ENCODE results near the gene MTFR1L. TPM values are rescaled to one million over a fixed set of nuclear protein-coding genes. Genes with fewer than 3 reads are reported as not detected.

The MTFR1L gene
- total RNA-seq, 2 donors from 2014 or later, result 154 to 303 TPM

DNA sequence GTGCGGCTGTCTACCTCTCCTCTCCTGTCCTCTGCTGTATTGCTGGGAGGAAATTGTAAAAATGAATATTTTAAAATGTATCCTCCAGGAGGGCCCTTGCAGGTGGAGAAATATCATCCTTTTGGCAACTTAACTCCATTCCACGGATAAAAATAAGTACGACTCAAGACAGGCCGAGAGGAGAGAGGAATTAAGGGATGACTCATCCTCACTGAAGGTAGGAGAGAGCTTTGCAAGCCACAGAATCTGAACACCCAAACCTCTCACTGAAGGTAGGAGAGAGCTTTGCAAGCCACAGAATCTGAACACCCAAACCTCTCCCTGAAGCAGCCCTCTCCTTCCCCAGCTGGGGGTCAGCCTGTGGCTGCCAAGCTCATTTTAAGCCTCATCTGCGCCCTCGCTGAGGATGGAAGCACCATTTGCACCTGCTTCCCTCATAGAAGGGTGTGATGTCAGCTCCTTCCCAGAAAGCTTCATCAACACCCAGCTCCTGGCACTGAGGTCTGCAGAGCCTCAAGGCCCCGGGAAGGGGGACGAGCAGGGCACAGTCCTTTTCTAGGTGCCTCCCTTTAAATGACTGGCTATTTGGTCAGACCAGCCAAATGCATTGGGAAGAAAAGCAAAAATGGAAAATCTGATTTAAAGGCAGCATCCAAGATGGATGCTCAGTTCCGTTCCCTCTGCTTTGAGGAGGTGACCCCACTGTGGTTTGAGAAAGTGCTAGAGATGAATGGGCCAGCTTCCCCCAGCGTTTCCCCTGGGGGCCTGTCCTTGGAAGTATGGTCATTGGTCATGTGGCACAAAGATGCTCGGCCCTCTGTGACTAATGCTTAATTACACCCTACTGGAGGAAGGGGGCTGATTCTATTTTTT lies 32.6 kb upstream of the MTFR1L start:
- Histone ChIP-seq H3K4me3 (no peak overlapping the region), H3K4me1 (peaks cover 0 to 37% of the 10 kb centered on the region in 2 donors), H3K27me3 (no peaks in the 10 kb centered on the region), H3K36me3 (no peaks in the 10 kb centered on the region), H3K27ac (no peak overlapping the region), H3K9me3 (no peaks in the 10 kb centered on the region)
- TF ChIP-seq, protein P1, sequence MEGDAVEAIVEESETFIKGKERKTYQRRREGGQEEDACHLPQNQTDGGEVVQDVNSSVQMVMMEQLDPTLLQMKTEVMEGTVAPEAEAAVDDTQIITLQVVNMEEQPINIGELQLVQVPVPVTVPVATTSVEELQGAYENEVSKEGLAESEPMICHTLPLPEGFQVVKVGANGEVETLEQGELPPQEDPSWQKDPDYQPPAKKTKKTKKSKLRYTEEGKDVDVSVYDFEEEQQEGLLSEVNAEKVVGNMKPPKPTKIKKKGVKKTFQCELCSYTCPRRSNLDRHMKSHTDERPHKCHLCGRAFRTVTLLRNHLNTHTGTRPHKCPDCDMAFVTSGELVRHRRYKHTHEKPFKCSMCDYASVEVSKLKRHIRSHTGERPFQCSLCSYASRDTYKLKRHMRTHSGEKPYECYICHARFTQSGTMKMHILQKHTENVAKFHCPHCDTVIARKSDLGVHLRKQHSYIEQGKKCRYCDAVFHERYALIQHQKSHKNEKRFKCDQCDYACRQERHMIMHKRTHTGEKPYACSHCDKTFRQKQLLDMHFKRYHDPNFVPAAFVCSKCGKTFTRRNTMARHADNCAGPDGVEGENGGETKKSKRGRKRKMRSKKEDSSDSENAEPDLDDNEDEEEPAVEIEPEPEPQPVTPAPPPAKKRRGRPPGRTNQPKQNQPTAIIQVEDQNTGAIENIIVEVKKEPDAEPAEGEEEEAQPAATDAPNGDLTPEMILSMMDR (IDR thresholded peaks at IDR 0.05), result no peak
- DNase-seq (ENCODE audit: low spot score), result no peak

DNA sequence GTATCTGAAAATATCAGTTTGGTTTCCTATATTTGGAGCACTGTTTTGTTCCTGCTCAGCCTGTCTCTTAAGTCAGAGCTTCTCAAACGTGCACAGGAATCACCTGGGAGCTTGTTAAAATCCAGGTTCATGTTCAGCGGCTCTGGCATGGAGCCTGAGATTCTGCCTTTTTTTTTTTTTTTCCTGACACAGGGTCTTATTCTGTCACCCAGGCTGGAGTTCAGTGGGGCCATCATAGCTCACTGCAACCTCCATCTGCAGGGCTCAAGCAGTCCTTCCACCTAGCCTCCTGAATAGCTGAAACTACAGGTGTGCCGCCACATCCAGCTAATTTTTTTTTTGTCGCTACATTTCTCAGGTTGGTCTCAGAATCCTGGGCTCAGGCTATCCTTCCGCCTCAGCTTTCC lies 32.0 kb upstream of the MTFR1L start:
- Histone ChIP-seq H3K9me3 (no peaks in the 10 kb centered on the region), H3K36me3 (no peaks in the 10 kb centered on the region), H3K4me1 (peaks cover 0 to 37% of the 10 kb centered on the region in 2 donors), H3K4me3 (no peak overlapping the region), H3K27me3 (no peaks in the 10 kb centered on the region), H3K27ac (no peak overlapping the region)
- TF ChIP-seq, protein P1 (IDR thresholded peaks at IDR 0.05), result no peak
- DNase-seq (ENCODE audit: low spot score), result no peak

DNA sequence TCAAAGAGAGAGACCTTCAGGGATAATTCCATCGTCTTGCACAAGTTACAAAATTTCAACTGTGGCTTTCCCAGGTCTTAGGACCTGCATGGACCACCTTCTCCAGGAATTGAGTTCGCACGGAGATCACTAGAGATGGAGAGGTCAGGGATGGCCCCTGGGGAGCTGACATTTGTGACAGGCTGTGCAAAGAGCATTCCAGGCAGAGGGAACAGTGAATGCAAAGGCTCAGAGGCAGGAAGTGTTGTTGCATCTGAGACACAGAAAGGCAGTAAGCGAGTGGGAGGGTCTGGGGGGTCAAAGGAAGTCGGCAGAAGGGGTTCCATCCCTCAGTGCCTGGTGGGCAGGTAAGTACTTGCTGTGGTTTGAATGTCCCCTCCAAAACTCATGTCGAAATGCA lies 29.3 kb upstream of the MTFR1L start:
- H3K27me3 ChIP-seq, result no peaks in the 10 kb centered on the region
- no peak overlapping the region for H3K27ac ChIP-seq
- H3K4me1 ChIP-seq, result peaks cover 0 to 27% of the 10 kb centered on the region in 2 donors
- H3K4me3 ChIP-seq, result no peak overlapping the region
- no peaks in the 10 kb centered on the region for H3K9me3 ChIP-seq
- no peaks in the 10 kb centered on the region for H3K36me3 ChIP-seq
- DNase-seq (ENCODE audit: low spot score), result no peak
- TF ChIP-seq, protein P1 (IDR thresholded peaks at IDR 0.05), result no peak

DNA sequence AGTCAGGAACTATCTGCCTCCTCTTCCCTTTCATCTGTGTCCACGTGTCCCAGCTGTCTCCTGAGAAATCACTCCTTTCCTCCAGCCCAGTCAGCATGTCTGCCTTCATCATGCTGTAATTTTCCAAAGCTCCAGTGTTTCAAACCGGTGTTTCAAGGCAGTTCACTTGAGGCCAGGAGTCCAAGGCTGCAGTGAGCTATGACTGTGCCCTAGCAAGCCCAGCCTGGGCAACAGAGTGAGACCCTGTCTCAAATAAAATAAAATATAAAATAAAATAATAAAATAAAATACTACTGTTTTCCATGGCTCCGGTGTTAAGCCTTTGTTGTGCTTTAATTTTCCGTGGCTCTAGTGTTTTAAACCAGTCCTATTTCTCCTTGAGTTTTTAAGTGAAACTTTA lies 27.6 kb upstream of the MTFR1L start:
- DNase-seq (ENCODE audit: low spot score), result no peak
- no peak overlapping the region for H3K4me3 ChIP-seq
- no peak overlapping the region for H3K27ac ChIP-seq
- H3K27me3 ChIP-seq, result no peaks in the 10 kb centered on the region
- no peaks in the 10 kb centered on the region for H3K9me3 ChIP-seq
- TF ChIP-seq, protein P1 (IDR thresholded peaks at IDR 0.05), result no peak
- H3K36me3 ChIP-seq, result no peaks in the 10 kb centered on the region
- peaks cover 0 to 20% of the 10 kb centered on the region in 2 donors for H3K4me1 ChIP-seq

DNA sequence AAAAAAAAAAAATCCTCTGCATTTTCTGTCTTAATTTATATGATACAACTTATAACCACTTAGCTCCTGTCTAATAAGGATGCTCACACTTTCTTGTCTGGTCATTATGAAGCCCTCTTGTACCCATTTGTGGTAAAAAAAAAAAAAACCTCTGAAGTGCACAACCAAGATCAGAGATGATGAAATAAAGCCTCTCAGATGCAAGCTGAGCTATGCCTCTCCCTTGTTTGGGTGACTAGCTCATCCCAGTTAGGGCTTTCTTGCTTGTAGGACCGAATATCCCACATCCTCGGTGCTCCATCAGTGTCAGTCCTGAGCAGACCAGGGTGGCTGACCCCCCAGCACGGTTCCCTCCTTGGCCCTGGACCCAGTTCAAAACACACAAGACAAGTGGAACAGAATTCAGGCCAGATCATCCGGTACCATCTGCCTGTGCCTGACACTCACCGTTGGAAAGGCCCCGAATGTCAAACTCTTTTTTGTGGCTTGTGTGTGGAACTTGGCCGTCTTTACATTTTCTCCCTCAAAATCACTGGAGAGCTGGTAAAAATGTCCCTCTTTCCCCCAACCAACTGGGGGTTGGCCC lies 26.1 kb upstream of the MTFR1L start:
- Histone ChIP-seq H3K27ac (no peak overlapping the region), H3K9me3 (no peaks in the 10 kb centered on the region), H3K27me3 (no peaks in the 10 kb centered on the region), H3K4me3 (no peak overlapping the region), H3K4me1 (peaks cover 0 to 14% of the 10 kb centered on the region in 2 donors), H3K36me3 (no peaks in the 10 kb centered on the region)
- DNase-seq (ENCODE audit: low spot score), result no peak
- TF ChIP-seq, protein P1 (IDR thresholded peaks at IDR 0.05), result no peak

Measured in right atrium auricular region (tissue), 2 donors.